OCI-LY1 (cell line): ENCODE measurements around the gene DIAPH3.

Experiments
- CTCF ChIP-seq: fragments of 200-600 bp; sonication (generic), shearing (Covaris generic); IDR thresholded peaks from 2 replicates; pipeline ENCODE4 v1.5.1; 2017; ENCODE audit warnings: mild to moderate bottlenecking, antibody characterized with exemption, low read length, moderate library complexity, mixed read lengths
- EZH2 ChIP-seq: fragments of 200-600 bp; sonication (generic), shearing (Covaris generic); IDR thresholded peaks from 2 replicates; pipeline ENCODE4 v1.8.0; 2017; ENCODE audit warnings: borderline replicate concordance, mixed run types, mild to moderate bottlenecking, antibody characterized with exemption, low read length, moderate library complexity, mixed read lengths

GRCh38 chr13:60013166-60013565 lies 150.6 kb downstream of the DIAPH3 start:
- TF ChIP-seq CTCF (no peak), EZH2 (no peak)
